Right forelimb (tissue), 1 donor: Measurements from ENCODE around the gene FBXW7.

ENCODE experiments used
- DNase-seq: peaks from one replicate; pipeline ENCODE4 v3.0.0-alpha.2; 2018

Gene FBXW7

GRCh38 chr4:152364383-152364782, 171.5 kb downstream of the FBXW7 start:
- no peak for DNase-seq

GRCh38 chr4:152363904-152364303, 172.0 kb downstream of the FBXW7 start:
- DNase-seq = no peak

GRCh38 chr4:152363086-152363485, 172.8 kb downstream of the FBXW7 start:
- DNase-seq = no peak

- DNase-seq = no peak
These were observed 175.9 kb downstream of the FBXW7 start for GRCh38 chr4:152360045-152360410.

DNA sequence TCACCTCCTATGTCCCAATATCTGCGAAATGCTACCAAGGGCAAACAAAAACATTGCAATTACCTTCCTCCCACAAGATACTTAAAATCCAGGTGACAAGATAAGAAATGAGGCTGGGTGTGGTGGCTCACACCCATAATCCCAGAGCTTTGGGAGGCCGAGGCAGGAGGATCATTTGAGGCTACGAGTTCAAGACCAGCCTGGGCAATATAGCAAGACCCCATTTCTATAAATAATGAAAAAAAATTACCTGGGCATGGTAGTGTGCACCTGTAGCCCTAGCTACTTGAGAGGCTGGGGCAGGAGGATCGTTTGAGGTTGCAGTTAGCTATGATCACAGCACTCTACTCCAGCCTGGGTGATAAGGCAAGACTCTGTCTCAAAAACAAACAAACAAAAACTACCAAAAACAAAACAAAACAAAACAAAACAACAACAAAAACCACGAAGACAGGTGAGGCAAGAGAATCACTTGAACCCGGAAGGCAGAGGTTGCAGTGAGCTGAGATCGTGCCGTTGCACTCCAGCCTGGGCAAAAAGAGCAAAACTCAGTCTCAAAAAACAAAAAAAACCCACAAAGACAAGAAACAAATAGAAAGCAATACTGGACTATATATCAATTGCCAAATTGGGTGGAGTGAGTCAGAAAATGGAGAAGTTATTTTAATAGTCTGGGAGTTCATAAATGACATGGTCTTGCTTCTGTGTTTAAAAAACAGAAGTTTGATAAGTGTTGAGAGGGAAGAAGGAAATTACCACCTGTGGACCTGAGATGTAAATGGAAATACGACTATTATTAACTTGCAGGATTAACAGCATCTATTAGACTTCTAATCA, 176.5 kb downstream of the FBXW7 start:
- no peak for DNase-seq

DNA sequence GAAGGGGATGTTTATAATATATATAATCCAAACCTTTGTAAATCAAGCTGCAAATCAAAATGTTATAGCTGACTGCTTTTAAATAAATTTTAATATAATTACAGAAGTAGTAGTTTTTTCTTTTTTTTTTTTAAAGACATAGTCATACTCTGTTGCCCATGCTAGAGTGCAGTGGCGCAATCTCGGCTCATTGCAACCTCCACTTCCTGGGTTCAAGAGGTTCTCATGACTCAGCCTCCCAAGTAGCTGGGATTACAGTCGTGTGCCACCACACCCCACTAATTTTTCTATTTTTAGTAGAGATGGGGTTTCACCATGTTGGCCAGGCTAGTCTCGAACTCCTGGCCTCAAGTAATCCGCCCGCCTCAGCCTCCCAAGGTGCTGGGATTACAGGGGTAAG, 178.7 kb downstream of the FBXW7 start:
- no peak for DNase-seq

DNA sequence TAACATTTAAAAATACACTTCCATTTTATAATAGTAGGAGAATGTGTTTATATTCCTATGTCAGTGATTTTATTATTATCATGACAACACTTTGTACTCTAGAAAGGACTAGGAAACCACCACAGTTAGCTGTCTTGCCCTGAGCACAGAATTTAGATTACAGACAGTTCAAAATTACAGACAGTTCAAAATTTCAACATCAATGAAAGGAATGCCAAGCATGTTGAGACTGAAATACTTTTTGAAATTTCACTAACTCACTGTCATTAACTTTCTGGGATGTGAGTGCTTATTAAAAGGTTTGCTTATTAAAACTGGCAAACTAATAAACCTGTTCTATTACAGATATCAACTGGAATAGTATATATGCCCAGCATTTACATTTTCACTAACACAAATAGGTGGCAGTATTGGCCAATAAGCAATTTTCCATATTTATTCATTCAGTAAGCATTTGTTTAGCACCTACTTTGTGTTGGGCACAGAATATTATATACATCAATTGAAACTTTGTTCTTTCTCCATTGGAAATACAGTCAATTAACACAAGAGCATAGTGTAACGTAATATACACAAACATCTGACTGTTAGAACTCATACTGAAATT, 179.4 kb downstream of the FBXW7 start:
- DNase-seq = no peak

- DNase-seq = peak; percentile 75
These were observed 183.2 kb downstream of the FBXW7 start for GRCh38 chr4:152352622-152353116.

DNA sequence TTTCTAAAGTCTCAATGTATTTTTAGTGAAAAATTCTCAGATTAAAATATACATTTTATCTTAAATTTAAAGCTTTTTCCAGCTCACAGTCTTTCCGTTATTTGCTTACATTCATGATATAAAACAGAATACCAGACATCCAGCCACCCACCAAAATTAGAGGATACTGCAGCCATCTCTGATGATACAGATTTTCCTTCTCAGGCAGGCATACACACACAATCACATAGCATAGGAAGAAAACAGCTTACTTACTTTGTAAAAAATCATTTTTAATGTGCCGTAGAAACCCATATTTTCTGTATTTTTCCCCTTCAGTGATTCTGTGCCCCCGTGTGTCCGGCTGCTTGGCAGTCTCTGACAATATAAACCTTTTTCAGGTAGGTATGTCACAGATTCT, 183.7 kb downstream of the FBXW7 start:
- no peak for DNase-seq

DNA sequence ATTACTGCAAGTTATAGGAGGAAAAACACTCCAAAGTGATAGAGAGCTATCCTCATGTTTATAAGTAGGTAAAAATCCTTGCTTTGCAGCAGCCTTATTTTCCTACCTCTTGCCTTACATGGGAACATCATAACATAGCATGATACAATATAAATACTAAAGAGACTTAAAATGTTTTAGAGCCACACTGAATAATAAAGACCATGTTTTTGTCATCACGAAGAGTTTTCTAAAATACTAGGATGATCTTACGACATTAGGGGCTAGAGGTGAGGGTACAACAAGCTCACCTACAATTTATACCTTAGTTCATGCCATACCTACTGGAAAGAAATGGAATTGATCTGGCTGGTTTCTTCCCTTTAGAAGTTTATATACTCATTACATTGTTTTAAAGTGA, 184.8 kb downstream of the FBXW7 start:
- DNase-seq = no peak

DNA sequence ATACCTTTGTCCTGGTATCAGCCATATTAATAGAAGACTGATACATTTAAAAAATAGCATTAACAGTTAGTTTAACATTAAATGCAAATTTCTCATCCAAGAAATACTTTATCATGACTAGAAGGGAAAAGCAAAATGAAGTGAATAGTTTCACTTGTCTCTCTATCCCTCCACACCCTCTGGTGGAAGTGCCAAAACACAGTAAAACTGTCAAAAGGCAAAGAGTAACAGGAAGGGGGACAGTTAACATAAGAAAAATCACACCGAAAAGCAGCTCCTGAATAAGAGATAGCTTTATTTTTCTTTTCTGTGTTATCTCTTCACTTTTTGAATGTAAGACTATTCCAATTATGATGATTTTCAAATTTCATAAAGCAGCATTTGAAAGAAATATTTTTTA, 187.2 kb downstream of the FBXW7 start:
- no peak for DNase-seq

DNA sequence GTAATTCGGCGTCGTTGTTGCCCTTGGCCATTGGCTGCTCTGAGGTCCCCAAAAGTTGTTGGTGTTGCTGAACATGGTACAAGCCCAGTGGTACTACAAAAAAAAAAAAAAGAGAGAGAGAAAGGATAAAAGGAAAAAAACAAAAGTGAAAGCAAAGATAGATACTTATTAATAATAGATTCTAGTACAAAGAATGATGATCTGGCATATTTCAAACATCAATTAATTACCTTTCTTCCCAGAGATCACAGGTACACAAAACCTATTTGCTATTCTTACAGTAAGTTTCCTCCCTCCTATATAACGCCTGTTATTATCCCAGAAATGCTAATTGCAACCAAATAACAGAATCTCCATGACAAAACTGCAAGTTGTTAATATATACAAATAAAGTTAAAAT, 188.9 kb downstream of the FBXW7 start:
- DNase-seq = no peak

GRCh38 chr4:152346526-152346925, 189.4 kb downstream of the FBXW7 start:
- DNase-seq = no peak

DNA sequence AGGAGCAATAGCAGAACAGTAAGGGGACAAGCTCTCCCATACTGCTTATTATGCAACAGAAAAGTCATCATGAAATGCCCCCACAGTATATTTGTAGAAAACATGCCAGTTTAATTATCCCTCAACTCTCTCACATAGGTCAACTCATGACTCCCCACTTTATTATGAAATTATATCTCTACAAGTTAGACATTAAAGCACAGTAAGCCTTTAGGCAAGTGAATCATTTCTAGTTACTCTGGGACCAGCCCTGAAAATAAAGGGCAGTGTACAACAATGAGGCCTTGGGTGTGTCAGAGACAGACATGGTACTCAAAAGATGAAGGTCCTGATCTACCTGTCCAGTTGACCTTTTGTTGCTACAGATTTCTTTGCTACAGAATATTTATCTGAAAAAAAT, 191.9 kb downstream of the FBXW7 start:
- DNase-seq = no peak

- DNase-seq = no peak
These were observed 193.6 kb downstream of the FBXW7 start for GRCh38 chr4:152342293-152342692.

DNA sequence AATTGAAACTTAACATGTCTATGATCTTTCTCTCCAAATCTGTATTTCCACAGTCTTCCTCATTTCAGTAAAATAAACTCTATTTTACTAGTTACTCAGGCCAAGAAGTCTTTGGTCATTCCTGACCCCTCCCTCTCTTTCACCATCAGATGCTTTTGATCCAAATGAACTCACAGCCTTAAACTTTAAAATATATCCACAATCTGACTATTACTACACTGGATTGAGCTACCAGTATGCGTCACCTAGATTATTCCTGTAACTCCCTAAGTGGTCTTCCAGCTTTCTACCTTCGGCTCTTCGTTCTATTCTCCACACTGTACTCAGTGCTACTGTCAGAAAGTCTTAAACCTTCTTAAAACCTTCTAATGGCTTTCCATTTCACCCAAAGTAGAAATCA, 195.1 kb downstream of the FBXW7 start:
- no peak for DNase-seq

DNA sequence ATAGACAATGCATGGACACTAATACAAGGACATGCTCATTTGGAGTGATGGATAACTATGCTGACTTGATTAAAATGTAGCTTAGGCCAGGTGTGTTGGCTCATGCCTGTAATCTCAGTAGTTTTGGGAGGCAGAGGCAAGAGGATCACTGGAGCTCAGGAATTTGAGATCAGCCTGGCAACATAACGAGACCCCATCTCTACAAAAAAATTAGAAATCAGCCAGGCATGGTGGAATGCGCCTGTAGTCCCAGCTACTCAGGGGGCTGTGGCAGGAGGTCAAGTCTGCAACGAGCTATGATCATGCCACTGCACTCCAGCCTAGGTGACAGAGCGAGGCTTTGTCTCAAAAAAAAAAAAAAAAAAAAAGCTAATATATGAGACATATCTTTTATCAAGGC, 196.3 kb downstream of the FBXW7 start:
- DNase-seq = no peak

GRCh38 chr4:152334931-152335330, 201.0 kb downstream of the FBXW7 start:
- DNase-seq = no peak

GRCh38 chr4:152331042-152331441, 204.8 kb downstream of the FBXW7 start:
- DNase-seq = no peak

GRCh38 chr4:152328582-152328981, 207.3 kb downstream of the FBXW7 start:
- no peak for DNase-seq

DNA sequence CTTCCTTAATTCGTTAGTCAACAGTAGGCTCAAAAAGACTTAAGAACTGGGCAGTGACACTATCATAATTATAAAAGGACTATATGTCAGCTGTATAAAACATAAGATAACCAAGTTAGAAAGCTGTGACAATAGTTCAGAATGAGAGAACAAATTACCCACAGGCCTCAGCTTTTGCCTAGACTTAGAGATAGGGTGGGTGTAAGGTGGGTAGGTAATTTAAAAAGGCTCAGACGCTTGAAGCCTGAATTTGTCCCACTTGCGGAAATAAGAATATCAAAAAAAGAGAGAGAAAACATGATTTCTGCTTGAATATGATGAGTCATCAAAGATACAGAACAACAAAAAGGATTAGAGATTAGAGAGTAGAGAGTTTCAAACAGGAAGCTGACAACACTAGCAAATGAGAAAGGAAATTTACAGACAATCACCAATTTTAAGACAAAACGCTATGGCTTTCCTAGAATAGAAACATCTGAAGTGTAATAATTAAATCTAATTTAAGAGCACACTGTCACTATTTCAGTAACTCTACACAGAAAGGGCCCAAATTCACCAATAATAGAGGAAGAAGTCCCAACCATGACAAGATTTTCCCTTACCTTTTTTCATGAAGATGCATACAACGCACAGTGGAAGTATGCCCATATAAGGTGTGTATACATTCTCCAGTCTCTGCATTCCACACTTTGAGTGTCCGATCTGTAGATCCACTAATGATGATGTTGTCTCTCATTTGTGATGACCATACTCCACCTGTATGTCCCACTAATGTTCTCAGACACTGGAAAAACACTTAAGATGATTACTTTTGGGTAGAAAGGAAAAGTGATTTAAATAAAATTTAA, 208.1 kb downstream of the FBXW7 start:
- no peak for DNase-seq

GRCh38 chr4:152325831-152326230, 210.1 kb downstream of the FBXW7 start:
- no peak for DNase-seq

GRCh38 chr4:152323221-152323620, 212.7 kb downstream of the FBXW7 start:
- no peak for DNase-seq

DNA sequence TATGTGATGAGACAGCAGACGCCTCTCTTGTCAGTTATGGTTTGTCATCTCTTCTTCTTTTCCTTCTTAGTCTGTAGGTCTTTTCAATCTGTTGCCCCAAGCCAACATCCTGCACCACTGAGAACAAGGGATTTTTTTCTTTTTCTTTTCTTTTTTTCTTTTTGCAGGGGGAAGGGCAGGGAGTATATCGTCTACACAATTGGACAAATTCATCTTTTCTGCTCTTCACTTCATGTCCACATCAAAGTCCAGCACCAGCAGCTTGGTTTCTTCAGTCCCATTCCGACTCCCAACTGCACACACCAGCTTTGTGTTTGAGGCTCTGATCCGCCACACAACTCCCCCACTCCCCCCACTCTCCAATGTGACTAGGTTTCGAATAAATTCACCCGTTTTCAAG, 213.2 kb downstream of the FBXW7 start:
- DNase-seq = no peak
